GM12878 (cell line): ENCODE results near the gene SLC17A2. TPM values are rescaled to one million over a fixed set of nuclear protein-coding genes. Genes with fewer than 3 reads are reported as not detected.

ENCODE experiments used
- ATAC-seq: fragments of 200-7000 bp; cut with Tn5 transposase; 3 replicates; pipeline ENCODE4 v1.9.1; 2020; ENCODE audit warnings: mild to moderate bottlenecking, moderate library complexity
- BruUV-seq: library from RNA; stranded (reverse); fragments of 400-500 nt; replicated peaks from 2 replicates; lab custom pipeline; 2021; lab: Mats Ljungman, UMichigan
- CTCF ChIA-PET: fragments of 300-600 bp; sonication (Branson Sonifier 250); formaldehyde crosslinking; extraction: SDS; loops from one replicate; lab custom pipeline; 2021; ENCODE audit warnings: inconsistent platforms; lab: Yijun Ruan, JAX
- POLR2A ChIA-PET: fragments of 350-600 bp; formaldehyde crosslinking; extraction: SDS; loops from one replicate; lab custom pipeline; 2021; ENCODE audit warnings: inconsistent platforms; lab: Charles Lee
- RAD21 ChIA-PET: fragments of 300-600 bp; sonication (Branson Sonifier 250); formaldehyde crosslinking; loops from one replicate; lab custom pipeline; 2023; ENCODE audit warnings: antibody characterized with exemption; ENCODE audit not compliant: unreplicated experiment; lab: Charles Lee
- SMC1A ChIA-PET: fragments of 300-600 bp; sonication (Branson Sonifier 250); formaldehyde crosslinking; loops from one replicate; lab custom pipeline; 2023; ENCODE audit not compliant: unreplicated experiment, uncharacterized antibody; lab: Charles Lee
- DNase-seq: peaks from one replicate; pipeline ENCODE4 v3.0.0-alpha.2; 2011; ENCODE audit warnings: low read depth, low spot score
- FAIRE-seq: peaks from 3 replicates; lab custom pipeline; 2011; peaks lifted over from hg19 to GRCh38; lab: Jason Lieb, UNC
- H2AFZ ChIP-seq: 2 replicates; pipeline ENCODE4 v1.6.0; 2011; ENCODE audit warnings: low read depth, low read length, control low read depth; ENCODE audit not compliant: control insufficient read depth
- H3K27ac ChIP-seq: 2 replicates; pipeline ENCODE4 v1.5.1; 2011; ENCODE audit warnings: control low read depth; ENCODE audit not compliant: control insufficient read depth, insufficient read depth
- H3K27me3 ChIP-seq, 2 experiments: replicated peaks in 1 of 2; 2 replicates each; pipeline versions ENCODE4 v1.6.0 to v1.6.1; 2011; ENCODE audit warnings: low read length in 1 of 2; ENCODE audit not compliant: control insufficient read depth in 2 of 2, insufficient read depth in 2 of 2
- H3K36me3 ChIP-seq, 2 experiments: 2 replicates each; pipeline ENCODE4 v1.5.1; 2011; ENCODE audit warnings: low read length in 1 of 2; ENCODE audit not compliant: control insufficient read depth in 2 of 2, insufficient read depth in 2 of 2
- H3K4me1 ChIP-seq: 2 replicates; pipeline ENCODE4 v1.6.1; 2011; ENCODE audit warnings: mild to moderate bottlenecking, low read length, moderate library complexity, mixed read lengths; ENCODE audit not compliant: control insufficient read depth, insufficient read depth
- H3K4me2 ChIP-seq: 2 replicates; pipeline ENCODE4 v1.6.0; 2011; ENCODE audit warnings: control low read depth; ENCODE audit not compliant: control insufficient read depth, insufficient read depth
- H3K4me3 ChIP-seq: fragments of 200-600 bp; sonication (generic); 2 replicates; pipeline ENCODE4 v1.5.1; 2016
- H3K79me2 ChIP-seq: 2 replicates; pipeline ENCODE4 v1.6.0; 2011; ENCODE audit warnings: low read length; ENCODE audit not compliant: control insufficient read depth, insufficient read depth
- H3K9ac ChIP-seq: 2 replicates; pipeline ENCODE4 v1.8.0; 2011; ENCODE audit warnings: low read length, control low read depth, mixed read lengths; ENCODE audit not compliant: control insufficient read depth, insufficient read depth
- H3K9me3 ChIP-seq: replicated peaks from 3 replicates; pipeline ENCODE4 v1.5.1; 2011; ENCODE audit warnings: mild to moderate bottlenecking, low read length; ENCODE audit not compliant: control insufficient read depth, insufficient read depth
- H4K20me1 ChIP-seq: 2 replicates; pipeline ENCODE4 v1.6.0; 2011; ENCODE audit not compliant: control insufficient read depth, insufficient read depth
- ATF7 ChIP-seq: fragments of 450-650 bp; IDR thresholded peaks from 2 replicates; pipeline ENCODE4 v1.6.1; 2016; ENCODE audit warnings: low read depth, mild to moderate bottlenecking
- CHD2 ChIP-seq: IDR thresholded peaks from 2 replicates; pipeline ENCODE4 v1.6.1; 2011; ENCODE audit warnings: low read depth, low read length, improper control_type of control experiment, borderline replicate concordance
- DPF2 ChIP-seq: fragments of 450-650 bp; IDR thresholded peaks from 2 replicates; pipeline ENCODE4 v1.6.1; 2017; ENCODE audit warnings: mild to moderate bottlenecking
- EED ChIP-seq: sonication (generic); IDR thresholded peaks from 2 replicates; pipeline ENCODE4 v1.6.1; 2016; ENCODE audit warnings: antibody characterized with exemption, low read depth
- EP300 ChIP-seq, 2 experiments: fragments of 150-350 bp in 1 of 2; IDR thresholded peaks; 2 replicates each; pipeline ENCODE4 v1.6.1; 2011 to 2012; ENCODE audit warnings: low read depth in 2 of 2, low read length in 2 of 2, borderline replicate concordance in 1 of 2, improper control_type of control experiment in 1 of 2, inconsistent platforms in 1 of 2; ENCODE audit not compliant: control insufficient read depth in 1 of 2
- MTA3 ChIP-seq: IDR thresholded peaks from 2 replicates; pipeline ENCODE4 v1.6.1; 2012; ENCODE audit warnings: low read length, inconsistent platforms, borderline replicate concordance
- NR2F1 ChIP-seq: fragments of 450-650 bp; conservative IDR thresholded peaks from 2 replicates; pipeline ENCODE4 v1.6.1; 2017; ENCODE audit warnings: mild to moderate bottlenecking
- SMAD1 ChIP-seq: fragments of 450-650 bp; IDR thresholded peaks from 2 replicates; pipeline ENCODE4 v1.6.1; 2018; ENCODE audit warnings: mild to moderate bottlenecking, low read depth; ENCODE audit not compliant: partially characterized antibody
- ZNF217 ChIP-seq: fragments of 450-650 bp; IDR thresholded peaks from 2 replicates; pipeline ENCODE4 v1.6.1; 2017; ENCODE audit warnings: antibody characterized with exemption, mild to moderate bottlenecking
- ZNF24 ChIP-seq: fragments of 450-650 bp; IDR thresholded peaks from 2 replicates; pipeline ENCODE4 v1.6.1; 2017; ENCODE audit warnings: antibody characterized with exemption, mild to moderate bottlenecking
- WGBS: methylation state at CpG from one replicate; pipeline ENCODE4 v1.1.6; 2016; ENCODE audit warnings: low lambda C conversion rate; ENCODE audit not compliant: insufficient replicate concordance, insufficient coverage; ENCODE audit errors: missing lambda C conversion rate; 5-methylcytosine and 5-hydroxymethylcytosine counted together
- in situ Hi-C: fragments of 300-500 bp; cut with MboI; formaldehyde crosslinking; loops from 9 replicates; pipeline ENCODE4 v1.14.3; 2018; ENCODE audit warnings: mixed read lengths
- intact Hi-C: fragments of 100-400 bp; cut with micrococcal nuclease; formaldehyde crosslinking; loops from one replicate; pipeline ENCODE4 v1.14.2; 2022; ENCODE audit not compliant: unreplicated experiment
- polyA plus RNA-seq, 11 experiments: library from polyadenylated mRNA; depleted of rRNA in 4 of 11; unstranded in 6 of 11; stranded (reverse) in 5 of 11; fragments of >200 nt; fragmentation: Nextera tagmentation in 4 of 11; fragmentation: Illumina TruSeq in 1 of 11; extraction: Ambion mirVana in 4 of 11; extraction: Trizol in 1 of 11; gene quantifications; 1 replicate in 1 of 11; 2 replicates in 10 of 11; pipeline versions ENCODE4 v1.2.1 to v1.2.3, GENCODE V29; 2011 to 2016; ENCODE audit warnings: inconsistent platforms in 2 of 11, missing spikeins in 2 of 11, low read depth in 1 of 11
- total RNA-seq, 4 experiments: library from RNA; depleted of rRNA in 3 of 4; stranded (reverse); fragments of >200 nt in 3 of 4; fragmentation: Illumina TruSeq in 1 of 4; extraction: Trizol in 1 of 4; gene quantifications; 2 replicates each; pipeline versions ENCODE4 v1.2.1 to v1.2.3, GENCODE V29; 2013 to 2021
- TF ChIP-seq, protein P1 (sequence below): IDR thresholded peaks from 2 replicates; pipeline ENCODE4 v1.6.1; 2011; ENCODE audit warnings: borderline replicate concordance, low read depth, mild to moderate bottlenecking, moderate library complexity, mixed read lengths, low read length; ENCODE audit not compliant: insufficient read depth; ENCODE audit errors: extremely low read length
- TF ChIP-seq, protein P2 (sequence below): IDR thresholded peaks from 2 replicates; pipeline ENCODE4 v1.6.1; 2012; ENCODE audit warnings: improper control_type of control experiment, low read depth, low read length; ENCODE audit not compliant: insufficient replicate concordance

Gene SLC17A2
- total and polyA plus RNA-seq, 10 of the 15 experiments (the other 5 are each of a cell fraction or from before 2014, with no cell fraction given) = not detected

DNA sequence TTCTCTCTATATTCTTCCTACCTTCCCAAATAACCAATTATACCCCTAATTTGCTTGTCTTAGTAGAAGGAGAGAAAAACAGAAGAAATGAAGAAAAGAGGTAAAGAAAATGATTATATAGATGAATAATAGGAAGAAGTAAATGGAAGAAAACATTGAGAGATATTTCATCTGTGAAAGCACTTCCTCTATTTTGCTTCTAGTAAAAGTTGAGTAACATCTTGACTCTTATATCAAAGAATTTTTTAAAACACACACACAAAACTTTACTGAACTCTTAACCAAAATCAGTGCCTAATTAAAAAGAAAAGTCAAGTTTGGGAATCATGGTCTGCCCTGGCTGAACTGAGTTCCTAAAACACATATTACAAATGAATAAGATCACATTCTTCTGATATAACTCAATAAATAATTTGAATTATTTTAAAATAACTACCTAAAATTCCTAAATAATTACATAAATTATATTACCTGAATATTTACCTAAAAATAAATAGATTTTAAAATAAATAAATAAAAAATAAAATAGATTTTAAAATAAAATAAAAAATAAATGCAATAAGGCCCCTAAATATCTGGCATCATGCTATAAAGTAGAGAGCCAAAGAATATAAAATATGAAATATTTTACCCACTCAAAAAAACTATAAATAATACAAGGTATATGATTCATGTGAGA lies 8.8 kb downstream of the SLC17A2 start:
- DNase-seq (no peak), FAIRE-seq (no peak), ATAC-seq (no peak)
- intact Hi-C loops (no loop called here), in situ Hi-C loops (no loop called here)
- ChIA-PET POLR2A (no interaction called here), CTCF (no interaction called here), RAD21 (interaction anchor here (0.5 kb wide), 1 partner anchor 581 kb away, joined by 3 read pairs; no protein-coding TSS in a partner anchor), SMC1A (no interaction called here)
- no peak overlapping the region for H3K4me2 ChIP-seq
- H3K4me3 ChIP-seq = no peak overlapping the region
- no peak overlapping the region for H2AFZ ChIP-seq
- H3K79me2 ChIP-seq = no peaks in the 10 kb centered on the region
- no peak overlapping the region for H3K27ac ChIP-seq
- no peak overlapping the region for H3K9ac ChIP-seq
- H4K20me1 ChIP-seq = no peaks in the 10 kb centered on the region
- BruUV-seq = no TSS peak
- no peaks in the 10 kb centered on the region for H3K4me1 ChIP-seq
- no peaks in the 10 kb centered on the region; a peak in 1 of 4 replicates for H3K27me3 ChIP-seq
- H3K9me3 ChIP-seq = no peaks in the 10 kb centered on the region
- no peaks in the 10 kb centered on the region for H3K36me3 ChIP-seq
- TF ChIP-seq ATF7 (no peak), EP300 (IDR thresholded peaks at IDR 0.05; ENCODE audit: borderline replicate concordance in 1 of 2, control insufficient read depth in 1 of 2, low read depth in 2 of 2, low read length in 2 of 2) (no peak), MTA3 (no peak), DPF2 (no peak), NR2F1 (no peak), ZNF217 (no peak)

DNA sequence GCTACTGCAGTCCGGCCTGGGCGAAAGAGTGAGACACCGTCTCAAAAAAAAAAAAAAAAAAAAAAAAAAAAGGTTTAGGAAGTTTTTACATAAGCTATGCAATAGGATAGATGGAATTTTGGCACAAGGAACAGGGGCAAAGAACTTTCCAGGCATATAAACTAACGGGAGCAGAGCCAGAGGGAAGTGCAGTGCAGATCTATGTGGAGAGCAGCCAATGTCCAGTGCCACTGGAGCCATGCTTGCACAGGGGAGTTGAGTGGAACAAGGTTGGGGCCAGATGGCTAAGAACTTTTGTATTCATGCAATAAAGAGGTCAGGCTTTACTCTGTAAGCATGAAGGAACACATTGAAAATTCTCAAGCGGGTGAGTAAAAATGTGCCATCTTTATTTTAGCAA lies 10.8 kb downstream of the SLC17A2 start:
- POLR2A ChIA-PET = no interaction called here
- Histone ChIP-seq H2AFZ (no peak overlapping the region), H3K9ac (no peak overlapping the region), H3K4me1 (no peaks in the 10 kb centered on the region), H3K36me3 (no peaks in the 10 kb centered on the region), H3K4me3 (no peak overlapping the region), H3K4me2 (no peak overlapping the region), H3K27ac (no peak overlapping the region), H4K20me1 (no peaks in the 10 kb centered on the region), H3K9me3 (no peaks in the 10 kb centered on the region), H3K27me3 (no peaks in the 10 kb centered on the region), H3K79me2 (no peaks in the 10 kb centered on the region)
- RAD21 ChIA-PET = no interaction called here
- in situ Hi-C loops = no loop called here
- no peak for DNase-seq
- WGBS = 50% methylated on average over 2 of the region's 5 CpGs
- CTCF ChIA-PET = interaction anchor here (0.6 to 1.2 kb wide), 3 partner anchors 83 to 661 kb away, joined by 3 to 4 read pairs (median 3); no protein-coding TSS in a partner anchor
- intact Hi-C loops = no loop called here
- FAIRE-seq = no peak
- BruUV-seq = no TSS peak
- SMC1A ChIA-PET = interaction anchor here (1.2 kb wide), 1 partner anchor 16 kb away, joined by 3 read pairs; no protein-coding TSS in a partner anchor
- no peak for ATAC-seq
- TF ChIP-seq SMAD1 = no peak
- TF ChIP-seq, protein P1, sequence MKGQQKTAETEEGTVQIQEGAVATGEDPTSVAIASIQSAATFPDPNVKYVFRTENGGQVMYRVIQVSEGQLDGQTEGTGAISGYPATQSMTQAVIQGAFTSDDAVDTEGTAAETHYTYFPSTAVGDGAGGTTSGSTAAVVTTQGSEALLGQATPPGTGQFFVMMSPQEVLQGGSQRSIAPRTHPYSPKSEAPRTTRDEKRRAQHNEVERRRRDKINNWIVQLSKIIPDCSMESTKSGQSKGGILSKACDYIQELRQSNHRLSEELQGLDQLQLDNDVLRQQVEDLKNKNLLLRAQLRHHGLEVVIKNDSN = no peak
- TF ChIP-seq, protein P2, sequence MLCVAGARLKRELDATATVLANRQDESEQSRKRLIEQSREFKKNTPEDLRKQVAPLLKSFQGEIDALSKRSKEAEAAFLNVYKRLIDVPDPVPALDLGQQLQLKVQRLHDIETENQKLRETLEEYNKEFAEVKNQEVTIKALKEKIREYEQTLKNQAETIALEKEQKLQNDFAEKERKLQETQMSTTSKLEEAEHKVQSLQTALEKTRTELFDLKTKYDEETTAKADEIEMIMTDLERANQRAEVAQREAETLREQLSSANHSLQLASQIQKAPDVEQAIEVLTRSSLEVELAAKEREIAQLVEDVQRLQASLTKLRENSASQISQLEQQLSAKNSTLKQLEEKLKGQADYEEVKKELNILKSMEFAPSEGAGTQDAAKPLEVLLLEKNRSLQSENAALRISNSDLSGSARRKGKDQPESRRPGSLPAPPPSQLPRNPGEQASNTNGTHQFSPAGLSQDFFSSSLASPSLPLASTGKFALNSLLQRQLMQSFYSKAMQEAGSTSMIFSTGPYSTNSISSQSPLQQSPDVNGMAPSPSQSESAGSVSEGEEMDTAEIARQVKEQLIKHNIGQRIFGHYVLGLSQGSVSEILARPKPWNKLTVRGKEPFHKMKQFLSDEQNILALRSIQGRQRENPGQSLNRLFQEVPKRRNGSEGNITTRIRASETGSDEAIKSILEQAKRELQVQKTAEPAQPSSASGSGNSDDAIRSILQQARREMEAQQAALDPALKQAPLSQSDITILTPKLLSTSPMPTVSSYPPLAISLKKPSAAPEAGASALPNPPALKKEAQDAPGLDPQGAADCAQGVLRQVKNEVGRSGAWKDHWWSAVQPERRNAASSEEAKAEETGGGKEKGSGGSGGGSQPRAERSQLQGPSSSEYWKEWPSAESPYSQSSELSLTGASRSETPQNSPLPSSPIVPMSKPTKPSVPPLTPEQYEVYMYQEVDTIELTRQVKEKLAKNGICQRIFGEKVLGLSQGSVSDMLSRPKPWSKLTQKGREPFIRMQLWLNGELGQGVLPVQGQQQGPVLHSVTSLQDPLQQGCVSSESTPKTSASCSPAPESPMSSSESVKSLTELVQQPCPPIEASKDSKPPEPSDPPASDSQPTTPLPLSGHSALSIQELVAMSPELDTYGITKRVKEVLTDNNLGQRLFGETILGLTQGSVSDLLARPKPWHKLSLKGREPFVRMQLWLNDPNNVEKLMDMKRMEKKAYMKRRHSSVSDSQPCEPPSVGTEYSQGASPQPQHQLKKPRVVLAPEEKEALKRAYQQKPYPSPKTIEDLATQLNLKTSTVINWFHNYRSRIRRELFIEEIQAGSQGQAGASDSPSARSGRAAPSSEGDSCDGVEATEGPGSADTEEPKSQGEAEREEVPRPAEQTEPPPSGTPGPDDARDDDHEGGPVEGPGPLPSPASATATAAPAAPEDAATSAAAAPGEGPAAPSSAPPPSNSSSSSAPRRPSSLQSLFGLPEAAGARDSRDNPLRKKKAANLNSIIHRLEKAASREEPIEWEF = no peak
- TF ChIP-seq EED = no peak
- no peak for TF ChIP-seq CHD2
- no peak for TF ChIP-seq ZNF24
